Activated CD8-positive, alpha-beta memory T cell treated with anti-CD3 and anti-CD28 coated beads for 4 hours (primary cell): Measurements from ENCODE around the gene RBM7.

Experiments
- DNase-seq, 2 donors: peaks; one replicate each; pipeline ENCODE4 v3.0.0-alpha.2; 2020; ENCODE audit warnings: low read depth in 2 of 2

RBM7 gene

DNA sequence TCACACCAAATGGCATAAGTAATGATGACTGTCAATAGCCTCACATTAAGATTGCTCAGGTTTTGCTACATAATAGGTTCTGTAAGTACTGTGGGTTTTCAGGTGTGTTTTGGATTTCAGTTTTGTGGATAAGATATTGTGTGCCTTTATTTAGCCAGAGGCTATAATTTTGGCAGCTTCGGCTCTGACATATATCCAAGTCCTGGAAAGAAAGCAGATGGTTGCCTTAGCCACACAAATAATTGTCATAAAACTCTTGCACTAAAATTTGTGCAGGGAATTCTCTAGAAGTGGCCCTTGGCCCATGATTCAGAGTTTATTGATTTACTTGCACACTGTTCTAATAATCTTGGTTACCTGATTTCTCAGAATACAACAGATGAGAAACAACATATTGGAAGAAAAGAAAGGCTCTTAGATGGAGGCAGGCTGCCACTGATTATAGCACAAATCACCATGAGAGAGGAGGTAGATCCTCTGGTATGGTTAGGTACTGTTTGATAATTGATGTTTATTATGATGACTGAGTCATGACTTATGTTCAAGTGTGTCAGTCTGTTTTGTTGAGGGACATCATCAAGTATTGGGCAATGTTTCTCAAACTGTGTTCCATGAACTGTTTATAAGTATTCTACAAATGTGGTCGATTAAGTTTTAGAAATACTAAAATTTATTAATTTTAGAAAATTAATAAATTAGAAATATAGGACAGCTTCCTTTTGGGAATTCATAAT is 48.5 kb downstream of the RBM7 start:
- DNase-seq: no peak

DNA sequence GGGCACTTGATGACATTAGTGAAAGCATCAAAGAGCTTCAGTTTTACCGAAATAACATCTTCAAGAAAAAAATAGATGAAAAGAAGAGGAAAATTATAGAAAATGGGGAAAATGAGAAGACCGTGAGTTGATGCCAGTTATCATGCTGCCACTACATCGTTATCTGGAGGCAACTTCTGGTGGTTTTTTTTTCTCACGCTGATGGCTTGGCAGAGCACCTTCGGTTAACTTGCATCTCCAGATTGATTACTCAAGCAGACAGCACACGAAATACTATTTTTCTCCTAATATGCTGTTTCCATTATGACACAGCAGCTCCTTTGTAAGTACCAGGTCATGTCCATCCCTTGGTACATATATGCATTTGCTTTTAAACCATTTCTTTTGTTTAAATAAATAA is 49.4 kb downstream of the RBM7 start:
- DNase-seq: no peak

DNA sequence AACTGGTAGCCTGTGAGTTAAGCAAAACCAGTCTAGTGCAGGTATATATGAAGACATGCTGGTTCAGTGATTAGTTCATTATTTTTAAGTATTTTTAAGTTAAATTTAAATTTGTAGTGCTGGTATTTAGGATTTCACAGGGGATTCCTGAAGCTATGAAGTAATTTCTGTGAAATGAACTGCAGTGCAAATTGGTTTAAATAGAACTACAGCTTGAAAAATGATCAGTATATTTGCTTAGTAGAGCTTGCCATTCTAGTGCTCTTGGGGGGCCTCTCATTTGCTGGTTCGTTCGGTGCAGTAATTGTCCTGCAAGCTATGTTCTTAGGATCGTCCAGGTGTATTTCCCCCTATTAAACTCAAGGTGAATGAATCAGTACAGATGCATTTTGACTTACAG is 51.9 kb downstream of the RBM7 start:
- no peak for DNase-seq
